NCI-H524 (cell line): ENCODE results near the gene VWA8.
"Not testable (repeated sequence)": the region's sequence is repeated elsewhere in the genome, so short reads cannot be mapped to it uniquely, and the experiment has no call there.

Experiments
- DNase-seq, 2 experiments: peaks; one replicate each; lab custom pipeline; 2025; lab: John Stamatoyannopoulos, UW

The VWA8 gene

DNA sequence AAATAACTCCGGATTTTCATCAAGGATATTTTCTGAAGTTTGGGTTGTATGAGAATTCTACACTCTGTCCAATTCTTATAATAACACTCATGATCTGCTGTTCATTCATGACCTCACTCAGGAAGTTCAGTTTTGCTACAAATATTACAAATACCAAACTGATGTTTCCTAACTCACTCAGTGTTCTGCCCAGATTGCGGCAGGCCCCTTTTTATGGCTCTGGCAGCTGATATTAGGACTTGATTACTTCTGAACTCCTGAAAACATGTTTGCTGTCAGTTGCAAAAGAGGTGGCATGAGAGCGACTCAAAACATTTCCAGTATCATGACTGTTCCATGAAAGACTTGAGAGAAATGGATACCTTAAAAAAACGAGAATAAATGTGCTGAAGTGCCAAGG lies 315.6 kb downstream of the VWA8 start:
- DNase-seq = no peak

DNA sequence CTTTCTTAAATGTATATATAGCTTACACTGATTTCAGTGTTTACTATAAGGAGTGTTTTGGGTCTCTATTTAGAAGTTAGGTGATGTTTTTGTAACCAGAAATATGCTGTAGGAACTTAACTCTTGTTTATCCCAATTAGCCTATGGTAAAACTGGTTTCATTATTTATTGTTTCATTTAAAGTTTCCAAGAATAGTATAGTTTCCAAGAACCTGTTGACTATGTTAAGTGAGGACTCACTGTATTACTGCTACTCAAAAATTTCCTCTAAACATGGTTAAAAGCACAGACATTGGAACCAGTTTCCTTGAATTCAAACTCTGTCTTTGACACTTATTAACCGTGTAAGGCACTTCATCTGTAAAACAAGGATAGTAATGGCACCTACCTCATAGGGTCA lies 316.2 kb downstream of the VWA8 start:
- DNase-seq = no peak

DNA sequence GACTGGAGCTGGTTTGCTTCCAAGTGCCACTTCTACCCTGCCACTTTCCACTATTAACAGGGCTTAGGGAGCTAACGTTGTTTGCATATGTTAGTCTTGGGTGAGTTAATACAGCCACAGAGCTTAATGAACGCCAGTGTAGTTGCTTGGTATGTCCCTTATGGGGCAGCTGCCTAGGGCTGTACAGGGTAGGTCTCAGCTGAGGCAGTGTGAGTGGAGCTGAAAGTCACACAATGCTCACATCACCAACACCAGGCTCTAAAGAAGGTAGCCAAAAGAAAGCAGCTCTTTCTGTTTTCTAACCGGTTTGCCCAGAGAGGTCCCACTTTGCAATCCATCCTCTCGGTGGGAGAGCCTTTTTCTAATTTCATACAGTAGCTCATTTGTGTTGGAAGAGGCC lies 317.4 kb downstream of the VWA8 start:
- no peak for DNase-seq

DNA sequence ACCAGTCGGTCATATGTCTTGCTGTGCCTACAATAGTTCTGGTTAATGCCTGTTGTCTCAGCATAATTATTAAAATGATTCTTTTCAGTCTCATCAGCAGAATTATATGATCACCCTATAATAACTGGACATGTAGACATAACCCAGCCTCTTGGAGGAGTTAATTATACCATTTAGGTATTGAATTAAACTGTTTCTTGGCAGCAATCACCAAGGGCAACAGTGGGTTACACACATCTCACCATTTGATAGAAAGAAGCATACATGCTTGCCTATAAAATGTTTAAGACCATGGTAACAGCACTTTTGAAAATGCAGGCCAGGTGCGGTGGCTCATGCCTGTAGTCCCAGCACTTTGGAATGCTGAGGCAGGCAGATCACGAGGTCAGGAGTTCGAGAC lies 318.9 kb downstream of the VWA8 start:
- DNase-seq = no peak

DNA sequence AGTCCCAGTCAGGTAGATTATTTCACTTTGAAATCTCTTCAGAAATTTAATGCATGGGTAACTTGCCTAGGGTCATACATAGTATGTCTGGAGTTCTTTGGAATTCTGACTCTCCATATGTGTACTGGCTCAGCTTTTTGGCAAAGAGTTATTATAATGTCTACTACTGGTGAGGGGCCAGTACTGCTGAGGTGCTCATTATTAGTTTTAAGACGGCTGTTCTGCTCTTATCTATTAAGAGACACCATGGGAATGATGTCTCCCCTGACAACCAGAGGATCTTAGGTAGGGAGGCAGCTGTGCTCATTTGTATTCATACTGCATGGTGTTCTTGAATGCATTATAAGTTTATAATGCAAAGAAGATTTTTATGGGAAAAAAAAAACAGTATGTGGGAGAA lies 319.5 kb downstream of the VWA8 start:
- DNase-seq = no peak

DNA sequence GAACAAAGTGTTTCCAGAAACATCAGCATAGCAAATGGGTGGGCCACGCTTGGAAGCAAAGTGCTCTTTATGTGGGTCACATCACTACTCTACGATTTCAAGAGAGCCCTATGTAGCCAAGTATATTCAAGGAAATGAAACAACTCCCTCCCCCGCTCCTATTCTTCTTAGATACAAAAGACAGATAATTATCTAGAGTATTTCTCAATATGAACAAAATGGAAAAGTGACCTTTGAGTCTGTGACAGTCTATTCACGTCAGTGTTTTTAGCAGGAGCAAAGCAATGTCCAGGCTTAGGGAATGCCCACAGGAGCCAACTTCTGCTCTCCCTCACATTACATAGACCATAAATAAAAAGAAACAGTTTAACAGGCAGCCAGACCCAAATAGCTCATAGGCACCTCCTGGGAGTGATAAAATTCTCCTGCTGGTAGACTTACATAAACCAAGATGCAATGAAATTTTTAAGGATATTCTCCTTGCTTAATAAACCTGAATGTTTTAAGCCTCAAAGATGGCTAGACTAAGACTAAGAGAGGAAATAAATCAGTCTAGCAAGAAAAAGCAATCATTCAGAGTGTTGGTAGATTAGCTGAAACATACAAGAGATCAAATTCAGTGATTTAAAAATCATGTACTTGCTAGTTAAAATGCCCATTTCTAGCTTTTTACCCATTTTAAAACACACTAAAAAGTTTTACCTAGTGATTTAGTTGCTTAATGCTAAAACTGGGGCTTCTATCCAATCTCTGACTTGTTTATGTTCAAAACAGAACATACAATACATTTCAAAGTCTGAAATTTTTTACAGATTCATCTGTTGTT lies 320.7 kb downstream of the VWA8 start:
- DNase-seq = no peak

DNA sequence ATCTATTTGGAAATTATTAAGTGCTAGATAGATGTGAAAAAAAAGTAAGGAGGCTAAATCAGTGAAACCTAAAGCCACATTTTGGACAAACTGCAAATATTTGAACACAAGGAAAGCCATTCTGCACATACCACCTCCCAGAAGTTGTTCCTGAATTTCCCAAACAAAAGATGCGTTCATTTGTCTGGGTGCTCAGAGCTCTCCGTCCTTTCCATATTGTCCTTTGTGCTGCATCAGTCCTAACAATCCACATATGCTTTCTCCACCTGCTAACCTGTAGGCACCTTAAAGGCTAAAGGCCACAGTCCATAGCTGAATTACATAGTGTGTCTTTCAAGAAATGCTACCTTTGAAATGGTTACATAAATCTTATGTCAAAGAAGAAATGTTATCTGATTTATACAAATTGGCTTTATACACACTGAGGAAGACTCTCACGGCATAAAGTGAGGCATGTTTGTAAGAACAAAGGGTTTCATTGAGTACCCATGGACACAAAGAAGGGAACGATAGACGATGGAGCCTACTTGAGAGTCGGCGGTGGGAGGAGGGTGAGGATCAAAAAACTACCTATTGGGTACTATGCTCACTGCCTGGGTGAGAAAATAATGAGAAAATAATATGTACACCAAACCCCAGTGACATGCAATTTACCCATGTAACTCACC lies 321.5 kb downstream of the VWA8 start:
- no peak for DNase-seq

DNA sequence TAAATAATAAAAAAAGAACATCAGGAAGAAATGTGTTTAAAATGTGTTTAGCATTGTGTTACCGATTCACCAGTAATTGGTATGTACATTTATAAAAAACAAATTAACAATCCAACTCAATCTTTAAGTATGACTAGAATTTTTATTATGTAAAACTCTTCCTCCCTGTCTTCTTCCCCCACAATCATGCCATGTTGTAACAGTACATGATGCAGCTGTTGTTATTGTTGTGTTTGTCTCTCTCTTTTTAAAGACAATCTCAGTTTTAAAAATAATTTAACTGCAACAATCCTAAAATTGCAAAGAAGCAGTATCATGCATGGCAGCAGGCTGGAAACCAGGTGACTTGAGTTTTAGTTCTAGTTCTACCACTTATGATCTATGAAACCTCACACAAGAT lies 323.3 kb downstream of the VWA8 start:
- no peak for DNase-seq

DNA sequence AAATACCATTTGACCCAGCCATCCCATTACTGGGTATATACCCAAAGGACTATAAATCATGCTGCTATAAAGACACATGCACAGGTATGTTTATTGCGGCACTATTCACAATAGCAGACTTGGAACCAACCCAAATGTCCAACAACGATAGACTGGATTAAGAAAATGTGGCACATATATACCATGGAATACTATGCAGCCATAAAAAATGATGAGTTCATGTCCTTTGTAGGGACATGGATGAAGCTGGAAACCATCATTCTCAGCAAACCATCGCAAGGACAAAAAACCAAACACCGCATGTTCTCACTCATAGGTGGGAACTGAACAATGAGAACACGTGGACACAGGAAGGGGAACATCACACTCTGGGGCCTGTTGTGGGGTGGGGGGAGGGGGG lies 323.9 kb downstream of the VWA8 start:
- not testable (repeated sequence) for DNase-seq

DNA sequence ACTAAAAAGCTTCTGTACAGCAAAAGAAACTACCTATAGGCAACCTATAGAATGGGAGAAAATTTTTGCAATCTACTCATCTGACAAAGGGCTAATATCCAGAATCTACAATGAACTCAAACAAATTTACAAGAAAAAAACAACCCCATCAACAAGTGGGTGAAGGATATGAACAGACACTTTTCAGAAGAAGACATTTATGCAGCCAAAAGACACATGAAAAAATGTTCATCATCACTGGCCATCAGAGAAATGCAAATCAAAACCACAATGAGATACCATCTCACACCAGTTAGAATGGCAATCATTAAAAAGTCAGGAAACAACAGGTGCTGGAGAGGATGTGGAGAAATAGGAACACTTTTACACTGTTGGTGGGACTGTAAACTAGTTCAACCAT lies 324.3 kb downstream of the VWA8 start:
- DNase-seq = not testable (repeated sequence)

DNA sequence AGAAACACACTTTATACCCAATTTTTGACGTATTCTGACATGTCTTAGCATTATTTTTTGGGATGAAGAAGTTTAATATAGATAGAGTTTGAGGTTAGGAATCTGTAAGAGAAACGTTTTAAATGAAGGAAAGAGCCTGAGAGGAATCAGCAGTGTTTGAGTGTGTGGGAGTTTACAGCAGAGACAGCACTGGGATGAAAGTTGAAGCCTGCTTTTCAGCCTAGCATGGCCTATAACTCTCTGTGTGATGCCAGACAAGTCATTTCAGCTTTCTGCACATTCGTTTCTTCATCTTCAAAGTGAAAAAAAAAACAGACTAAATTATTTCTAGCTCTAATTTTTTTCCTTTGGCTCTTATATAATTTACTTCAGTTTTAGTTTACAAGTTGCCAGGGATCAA lies 326.5 kb downstream of the VWA8 start:
- no peak for DNase-seq

DNA sequence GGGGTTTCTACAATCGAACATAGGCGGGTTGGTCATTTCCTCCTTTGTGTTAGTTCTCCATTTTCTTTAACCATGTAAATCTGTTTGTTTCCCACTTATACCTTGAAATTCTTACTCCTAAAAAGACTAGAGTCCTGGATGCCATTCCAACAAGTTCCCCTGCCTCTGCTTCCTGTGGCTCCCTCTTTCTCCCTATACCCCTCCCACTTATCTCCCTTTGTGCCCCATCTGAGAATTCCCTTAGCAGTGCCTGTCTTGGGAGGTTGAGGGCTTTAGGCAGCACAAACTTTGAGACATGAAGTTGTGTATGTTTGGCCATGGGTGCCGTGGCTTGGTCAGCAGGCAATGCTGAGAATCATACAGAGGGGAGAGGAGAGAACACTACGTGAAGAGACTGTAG lies 327.1 kb downstream of the VWA8 start:
- DNase-seq = no peak

DNA sequence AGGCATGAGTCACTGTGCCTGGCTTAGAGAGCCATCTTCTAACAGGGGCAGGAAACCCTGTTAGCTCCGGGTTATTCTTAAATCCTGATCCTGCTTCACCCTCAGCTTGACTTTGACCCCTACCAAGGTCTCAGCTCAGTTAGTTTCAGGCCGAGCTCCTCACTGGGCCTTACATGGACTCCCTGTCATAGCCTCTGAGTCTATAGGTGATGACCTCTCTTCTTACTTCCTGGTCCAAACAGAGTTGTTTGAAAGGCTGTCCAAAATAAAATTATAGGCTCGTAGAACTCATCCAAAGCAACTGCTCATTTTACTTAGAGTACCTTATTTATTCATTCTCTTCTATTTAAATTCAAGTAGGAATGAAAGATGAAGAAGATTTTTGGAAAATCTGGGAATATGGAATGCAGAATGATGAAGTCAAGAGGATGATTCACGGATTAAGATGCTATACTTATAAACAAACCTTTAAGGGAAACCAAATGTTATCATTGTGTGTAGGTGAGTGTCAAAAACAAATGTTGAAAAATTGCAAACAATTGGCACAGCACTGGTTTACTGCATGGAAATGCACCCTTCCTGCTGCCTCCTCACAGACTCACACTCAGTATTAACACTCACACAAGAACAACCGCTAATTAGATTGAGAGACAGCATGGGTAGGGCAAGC lies 329.5 kb downstream of the VWA8 start:
- no peak for DNase-seq

DNA sequence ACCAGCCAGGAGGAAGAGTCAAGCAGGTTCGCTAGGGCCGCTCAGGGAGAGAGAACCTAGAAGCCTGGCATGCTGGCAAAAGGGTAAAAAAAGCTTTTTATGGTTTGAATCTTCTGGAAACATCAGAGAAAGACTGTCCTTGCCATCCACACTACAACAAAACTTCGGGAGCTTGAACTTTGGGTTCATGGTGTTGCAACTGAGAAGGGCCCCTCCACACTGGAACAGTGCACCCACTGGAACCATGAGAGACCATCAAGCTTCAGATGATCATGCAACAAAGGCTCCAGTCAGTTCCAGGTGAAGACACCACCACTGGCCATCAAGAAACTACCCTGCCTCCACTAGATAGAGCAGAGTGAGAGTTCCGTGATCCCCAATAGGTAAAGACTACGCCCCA lies 333.5 kb downstream of the VWA8 start:
- DNase-seq = no peak

DNA sequence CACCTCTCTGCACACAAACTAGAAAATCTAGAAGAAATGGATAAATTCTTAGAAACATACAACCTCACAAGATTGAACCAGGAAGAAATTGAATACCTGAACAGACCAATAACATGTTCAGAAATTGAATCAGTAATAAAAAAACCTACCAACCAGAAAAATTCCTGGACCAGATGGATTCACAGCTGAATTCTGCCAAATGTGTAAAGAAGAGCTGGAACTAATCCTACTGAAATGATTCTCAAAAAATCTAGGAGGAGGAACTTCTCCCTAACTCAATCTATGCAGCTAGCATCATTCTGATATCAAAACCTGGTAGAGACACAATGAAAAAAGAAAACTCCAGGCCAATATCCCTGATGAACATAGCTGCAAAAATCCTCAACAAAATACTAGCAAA lies 336.9 kb downstream of the VWA8 start:
- no peak for DNase-seq

DNA sequence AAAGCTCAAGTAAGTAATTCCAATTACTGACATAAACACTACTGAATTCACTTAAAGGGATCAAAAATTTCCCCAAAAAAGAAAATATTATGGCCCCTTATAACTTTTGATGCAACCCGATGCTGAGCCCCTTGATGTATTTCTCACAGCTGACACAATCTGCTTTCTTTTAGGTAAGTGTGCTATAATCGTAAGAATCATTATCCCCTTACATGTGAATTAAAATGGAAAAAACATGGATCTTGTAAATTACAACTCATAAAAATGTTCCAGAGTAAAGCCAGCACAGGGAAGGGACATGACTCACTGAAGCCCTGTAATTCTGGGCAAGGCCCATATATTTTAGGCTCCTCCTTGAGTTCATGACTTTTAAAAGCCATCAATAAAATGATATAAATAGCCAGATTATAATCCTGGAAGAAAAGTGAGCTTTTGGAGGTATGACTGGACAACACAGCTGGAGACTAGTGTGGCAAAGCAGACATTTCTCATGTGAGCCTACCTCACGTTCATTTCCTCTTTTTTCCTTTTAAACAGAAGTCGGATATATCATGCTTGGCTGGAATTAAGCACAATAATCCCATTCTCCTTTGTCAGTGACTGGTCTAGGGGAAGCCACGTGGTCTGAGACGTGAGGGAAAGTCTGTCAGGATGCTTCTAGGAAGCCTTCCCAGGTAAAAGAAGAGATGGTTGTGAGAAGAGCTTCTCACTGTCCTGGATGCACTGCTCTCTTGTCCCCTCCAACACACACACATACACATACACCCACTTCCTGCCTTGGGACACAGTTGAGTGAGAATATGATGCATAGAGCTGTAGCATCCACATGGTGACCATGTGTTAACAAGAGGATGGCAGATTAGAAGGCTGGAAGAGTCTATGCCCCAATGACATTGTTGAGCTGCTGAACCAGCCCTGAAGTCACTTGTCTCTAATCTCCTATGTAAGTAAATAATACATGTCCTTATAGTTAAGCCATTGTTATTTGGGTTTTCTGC lies 338.2 kb downstream of the VWA8 start:
- no peak for DNase-seq

DNA sequence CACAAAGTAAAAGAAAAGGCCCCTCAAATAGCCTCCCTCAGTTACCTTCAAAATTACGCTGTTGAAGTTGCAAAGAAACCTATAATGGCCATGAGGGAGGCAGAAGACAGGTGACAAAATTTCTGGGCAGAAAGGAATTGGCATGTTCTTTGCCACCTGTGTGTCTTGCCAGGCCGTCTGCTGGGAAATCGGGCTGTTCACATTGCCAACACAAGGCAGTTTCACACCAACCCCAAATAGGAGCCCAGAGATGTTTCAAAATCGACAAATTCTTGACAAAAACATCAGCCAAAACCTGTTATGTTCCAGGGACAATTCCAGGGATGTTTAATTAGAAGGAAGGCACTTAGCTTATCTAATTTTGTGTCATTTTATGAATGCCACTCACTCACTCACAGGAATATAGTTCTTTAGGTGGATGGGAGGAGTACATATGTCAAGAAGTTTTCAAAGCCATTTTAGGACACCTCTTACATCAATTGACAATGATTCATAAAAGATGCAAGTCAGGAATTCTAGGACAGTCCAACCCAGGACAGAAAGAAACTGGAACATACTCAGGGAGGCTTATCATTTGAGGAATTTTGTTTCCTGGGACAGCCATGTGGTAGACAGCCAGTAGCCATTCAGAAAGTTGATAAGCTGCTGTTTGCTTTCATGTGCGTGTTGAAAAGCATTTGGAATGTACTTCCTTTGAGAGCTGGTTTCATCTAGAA lies 339.0 kb downstream of the VWA8 start:
- no peak for DNase-seq

DNA sequence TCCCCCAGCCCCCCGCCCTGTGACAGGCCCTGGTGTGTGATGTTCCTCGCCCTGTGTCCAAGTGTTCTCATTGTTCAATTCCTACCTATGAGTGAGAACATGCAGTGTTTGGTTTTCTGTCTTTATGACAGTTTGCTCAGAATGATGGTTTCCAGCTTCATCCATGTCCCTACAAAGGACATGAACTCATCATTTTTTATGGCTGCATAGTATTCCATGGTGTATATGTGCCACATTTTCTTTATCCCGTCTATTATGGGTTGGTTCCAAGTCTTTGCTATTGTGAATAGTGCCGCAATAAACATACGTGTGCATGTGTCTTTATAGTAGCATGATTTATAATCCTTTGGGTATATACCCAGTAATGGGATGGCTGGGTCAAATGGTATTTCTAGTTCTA lies 343.3 kb downstream of the VWA8 start:
- DNase-seq = not testable (repeated sequence)

DNA sequence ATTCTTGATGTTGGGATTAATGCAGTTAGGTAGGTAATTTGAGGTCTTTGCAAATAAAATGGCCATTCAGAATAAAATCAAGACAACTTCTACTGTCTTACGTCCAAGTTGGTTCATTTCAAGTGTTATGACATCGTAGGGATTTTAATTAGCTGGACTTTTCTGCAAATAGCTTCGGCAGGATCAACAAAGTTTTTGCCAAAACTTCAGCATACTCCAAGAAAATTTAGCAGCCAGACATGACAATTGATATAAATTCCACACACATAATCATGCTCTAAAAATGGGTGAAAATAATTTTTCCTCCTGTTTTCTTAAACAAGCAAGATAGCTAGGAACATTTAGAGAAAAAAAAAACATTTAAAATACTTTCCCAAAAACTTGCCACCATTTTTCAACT lies 344.8 kb downstream of the VWA8 start:
- no peak for DNase-seq

DNA sequence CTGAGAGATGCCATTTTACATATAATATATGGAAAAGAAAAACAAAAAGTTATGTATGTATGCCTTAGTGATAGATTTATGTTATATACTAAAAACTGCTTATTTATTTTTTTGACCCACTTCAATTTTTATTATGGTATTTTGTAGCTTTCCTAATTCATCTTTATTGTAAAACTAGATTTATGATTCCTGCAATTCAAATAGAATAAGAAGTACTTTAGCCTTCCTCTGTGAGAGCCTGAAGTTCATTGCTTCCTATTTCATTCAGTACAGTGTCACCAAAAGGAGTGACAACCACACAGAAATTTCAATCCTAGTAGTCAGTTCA lies 345.4 kb downstream of the VWA8 start:
- no peak for DNase-seq
